Body of pancreas (tissue), 4 donors: Measurements from ENCODE around the gene PLEKHS1.

Source experiments
- CTCF ChIP-seq, 7 experiments: fragments of 450-650 bp in 4 of 7; fragments of 200-600 bp in 3 of 7; sonication (generic) in 3 of 7; IDR thresholded peaks; one replicate each; pipeline ENCODE4 v1.5.1; 2016 to 2019; ENCODE audit warnings: antibody characterized with exemption in 7 of 7
- POLR2A ChIP-seq, 3 donors: fragments of 450-650 bp; IDR thresholded peaks; one replicate each; pipeline ENCODE4 v1.6.1; 2016; ENCODE audit warnings: antibody characterized with exemption in 3 of 3, mild to moderate bottlenecking in 2 of 3

DNA sequence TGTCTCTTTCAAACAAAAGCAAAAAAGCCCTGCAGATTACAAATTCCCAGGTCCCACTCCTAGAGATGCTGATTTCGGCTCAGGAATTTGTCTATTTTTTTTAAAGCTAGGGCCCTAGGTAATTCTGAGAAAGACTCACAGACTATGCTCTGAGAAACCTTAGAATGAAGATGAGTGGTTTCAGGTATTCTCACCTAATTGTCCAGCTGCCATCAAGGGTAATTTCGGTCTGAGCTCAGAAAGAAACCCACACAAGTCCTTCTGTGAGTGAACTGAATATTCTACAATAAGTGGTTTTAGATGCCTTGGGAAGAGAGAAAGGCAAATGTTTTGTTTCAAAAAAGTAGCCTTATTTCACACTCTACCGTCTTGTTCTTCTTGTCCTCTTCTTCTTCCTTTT lies 56.7 kb downstream of the PLEKHS1 start:
- TF ChIP-seq CTCF (IDR thresholded peaks at IDR 0.05) (no peak), POLR2A (IDR thresholded peaks at IDR 0.05) (no peak)
